ENCODE measurements around the gene HPCA. TPM values are rescaled to one million over a fixed set of nuclear protein-coding genes. Genes with fewer than 3 reads are reported as not detected.

The HPCA gene
- total RNA-seq, result 1 to 10 TPM; 1.6 to 3.0 TPM

DNA sequence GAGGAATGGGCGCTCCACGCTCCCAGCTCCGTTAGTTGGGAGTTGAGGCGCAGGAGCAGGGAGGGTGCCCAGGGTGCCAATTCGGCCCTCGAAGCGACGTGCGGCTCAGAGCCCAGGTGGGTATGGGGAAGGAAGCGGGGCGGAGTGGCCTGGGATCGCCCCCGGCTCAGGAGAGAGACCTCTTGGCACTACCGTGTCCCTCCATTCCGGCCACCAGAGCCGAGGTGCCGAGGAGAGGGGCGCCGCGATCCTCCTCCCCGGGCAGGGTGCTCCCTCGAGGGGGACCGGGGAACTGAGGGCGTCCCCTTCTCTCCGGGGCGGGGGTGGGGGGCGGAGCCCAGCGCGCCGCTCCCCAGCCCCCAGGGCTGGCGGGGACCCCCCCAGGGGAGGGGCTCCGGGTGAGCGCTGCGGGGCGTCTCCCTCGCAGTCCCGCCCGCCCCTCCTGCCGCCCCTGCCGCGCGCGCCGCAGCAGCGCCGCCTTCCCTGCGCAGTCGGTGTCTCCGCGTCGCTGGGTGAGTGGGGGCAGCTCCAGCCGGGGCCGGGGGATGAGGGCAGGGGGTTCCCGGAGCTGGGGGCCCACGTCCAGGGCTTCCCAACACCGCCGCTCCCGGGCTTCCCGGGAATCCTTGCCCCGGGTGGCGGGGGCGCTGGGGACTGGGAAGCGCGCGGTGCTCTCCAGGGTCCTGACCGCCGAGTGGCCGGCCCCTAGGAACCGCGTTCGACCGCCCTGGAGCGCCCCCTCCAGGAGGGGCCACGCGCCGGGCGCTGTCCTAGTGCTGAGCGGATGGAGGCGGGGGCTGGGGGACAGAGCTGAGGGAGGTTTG, at the start of gene HPCA:
TSS of gene HPCA (plus strand) at position 488 of the 824 bp plus-strand sequence. CDS start 2,408 bp downstream, outside the sequence.
- H3K9me3 ChIP-seq, result no peaks in the 10 kb centered on the region
- H3K36me3 ChIP-seq, result no peaks in the 10 kb centered on the region
- peak within 1 kb of the TSS; percentile 13 for H3K4me3 ChIP-seq
- TF ChIP-seq, protein P1, sequence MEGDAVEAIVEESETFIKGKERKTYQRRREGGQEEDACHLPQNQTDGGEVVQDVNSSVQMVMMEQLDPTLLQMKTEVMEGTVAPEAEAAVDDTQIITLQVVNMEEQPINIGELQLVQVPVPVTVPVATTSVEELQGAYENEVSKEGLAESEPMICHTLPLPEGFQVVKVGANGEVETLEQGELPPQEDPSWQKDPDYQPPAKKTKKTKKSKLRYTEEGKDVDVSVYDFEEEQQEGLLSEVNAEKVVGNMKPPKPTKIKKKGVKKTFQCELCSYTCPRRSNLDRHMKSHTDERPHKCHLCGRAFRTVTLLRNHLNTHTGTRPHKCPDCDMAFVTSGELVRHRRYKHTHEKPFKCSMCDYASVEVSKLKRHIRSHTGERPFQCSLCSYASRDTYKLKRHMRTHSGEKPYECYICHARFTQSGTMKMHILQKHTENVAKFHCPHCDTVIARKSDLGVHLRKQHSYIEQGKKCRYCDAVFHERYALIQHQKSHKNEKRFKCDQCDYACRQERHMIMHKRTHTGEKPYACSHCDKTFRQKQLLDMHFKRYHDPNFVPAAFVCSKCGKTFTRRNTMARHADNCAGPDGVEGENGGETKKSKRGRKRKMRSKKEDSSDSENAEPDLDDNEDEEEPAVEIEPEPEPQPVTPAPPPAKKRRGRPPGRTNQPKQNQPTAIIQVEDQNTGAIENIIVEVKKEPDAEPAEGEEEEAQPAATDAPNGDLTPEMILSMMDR (IDR thresholded peaks at IDR 0.05), result no peak
- peaks cover 17% of the 10 kb centered on the region for H3K27me3 ChIP-seq
- no peak within 1 kb of the TSS for H3K27ac ChIP-seq
- no peak within 1 kb of the TSS for H3K9ac ChIP-seq (ENCODE audit: low read depth in 2 of 2, low read length in 2 of 2)
- H3K4me1 ChIP-seq, result no peaks in the 10 kb centered on the region
- intact Hi-C loops (cut with DNase I), result no loop called here
- peak; percentile 60 for DNase-seq

DNA sequence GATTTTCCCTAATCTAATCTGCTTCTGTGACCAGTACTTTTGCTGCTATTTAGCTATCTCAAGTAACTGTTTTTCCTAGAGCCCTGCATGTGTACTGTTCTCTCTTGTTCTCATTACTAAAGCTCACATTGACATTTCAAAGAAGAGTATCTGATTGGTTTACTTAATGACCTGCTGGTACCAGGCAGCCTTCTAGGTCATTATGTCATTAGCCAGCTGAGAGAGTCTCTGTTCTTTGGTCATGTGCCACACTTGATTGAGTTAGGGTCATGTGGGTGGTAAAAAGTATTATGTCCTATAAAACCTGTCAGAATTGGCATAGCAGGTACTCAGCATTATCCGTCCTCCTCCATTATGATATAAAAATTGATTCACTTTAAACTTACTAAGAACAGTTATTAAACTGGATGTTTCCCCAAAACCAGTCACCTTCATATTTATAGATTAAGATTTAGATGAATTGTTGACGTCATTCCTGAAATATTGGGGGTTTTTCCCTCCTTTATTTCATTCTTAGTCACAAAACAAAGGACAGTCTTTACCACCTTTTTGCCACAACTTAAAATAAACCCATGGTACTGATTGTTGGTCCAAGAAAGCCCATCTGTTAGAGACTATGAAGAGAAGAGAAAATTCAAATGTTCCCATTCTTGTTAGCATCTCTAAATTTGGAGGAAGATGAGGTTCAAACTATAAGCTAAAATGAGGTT, 37.8 kb upstream of the HPCA start:
- no peaks in the 10 kb centered on the region for H3K9me3 ChIP-seq
- H3K9ac ChIP-seq (ENCODE audit: low read depth in 2 of 2, low read length in 2 of 2), result no peak overlapping the region
- no peak overlapping the region for H3K27ac ChIP-seq
- H3K4me1 ChIP-seq, result no peaks in the 10 kb centered on the region
- intact Hi-C loops (cut with DNase I), result no loop called here
- DNase-seq, result no peak
- H3K4me3 ChIP-seq, result no peak overlapping the region
- no peaks in the 10 kb centered on the region for H3K27me3 ChIP-seq
- TF ChIP-seq, protein P1 (IDR thresholded peaks at IDR 0.05), result no peak
- H3K36me3 ChIP-seq, result no peaks in the 10 kb centered on the region

DNA sequence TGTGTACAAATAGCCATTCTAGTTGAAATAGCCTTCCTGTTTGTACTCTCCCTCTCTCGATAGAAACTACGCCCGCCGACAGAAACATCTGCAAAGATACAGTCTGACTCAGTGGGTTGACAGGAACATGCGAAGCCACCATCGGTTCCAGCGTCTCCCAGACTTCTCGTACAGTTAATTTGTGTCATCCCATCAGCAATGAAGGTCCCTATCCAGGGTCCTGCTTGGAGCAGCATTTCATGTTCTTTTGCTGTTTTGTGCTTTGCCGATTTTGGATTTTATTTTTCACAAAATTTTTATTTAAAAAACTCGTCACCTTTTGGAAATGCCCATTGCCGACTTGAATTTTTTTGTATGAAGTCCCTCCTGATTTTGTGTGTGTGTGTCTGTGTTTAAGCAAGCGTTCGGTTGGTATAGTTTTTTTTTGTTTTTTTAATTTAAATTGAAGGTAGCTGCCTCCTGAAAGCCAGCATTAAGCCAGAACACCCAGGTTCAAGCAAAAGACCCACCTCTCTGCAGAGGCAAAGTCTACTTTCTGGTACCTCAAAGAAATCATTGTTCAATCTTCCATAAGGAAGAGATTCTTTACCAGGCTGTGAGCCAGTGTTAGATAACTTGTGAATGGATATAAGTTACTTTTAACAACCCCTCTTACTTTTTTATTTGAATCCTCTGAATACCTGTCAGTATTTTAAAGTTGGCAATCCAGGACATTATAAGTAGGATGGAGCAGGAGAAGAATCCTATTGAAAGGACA, 30.3 kb upstream of the HPCA start:
- TF ChIP-seq, protein P1 (IDR thresholded peaks at IDR 0.05), result no peak
- DNase-seq, result no peak

DNA sequence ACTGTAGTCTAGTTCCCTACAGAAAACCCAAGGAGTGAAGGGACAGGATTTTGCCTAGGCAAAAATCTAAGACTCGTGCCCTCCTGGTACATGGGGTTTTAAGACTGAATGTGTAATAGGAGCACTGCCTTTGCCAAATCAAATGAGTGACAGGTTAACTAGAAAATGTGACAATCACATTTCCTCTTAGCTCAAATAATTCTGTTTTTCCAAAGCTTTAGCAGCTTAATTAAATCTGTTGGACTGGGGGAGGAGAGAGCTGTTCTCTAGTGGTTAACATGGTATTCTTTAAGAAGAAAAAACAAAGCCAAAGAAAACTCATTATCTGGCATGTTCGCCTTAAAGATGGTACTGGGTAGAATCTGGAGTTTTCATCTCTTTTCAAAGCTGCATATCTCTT, 28.2 kb upstream of the HPCA start:
- H3K9me3 ChIP-seq, result no peaks in the 10 kb centered on the region
- H3K4me3 ChIP-seq, result no peak overlapping the region
- H3K9ac ChIP-seq (ENCODE audit: low read depth in 2 of 2, low read length in 2 of 2), result no peak overlapping the region
- H3K36me3 ChIP-seq, result no peaks in the 10 kb centered on the region
- no peak overlapping the region for H3K27ac ChIP-seq
- H3K27me3 ChIP-seq, result no peaks in the 10 kb centered on the region
- no peak for DNase-seq
- TF ChIP-seq, protein P1 (IDR thresholded peaks at IDR 0.05), result no peak
- H3K4me1 ChIP-seq, result no peaks in the 10 kb centered on the region
- intact Hi-C loops (cut with DNase I), result no loop called here

More for the DNA sequence above, 30.3 kb upstream of the HPCA start:
- Histone ChIP-seq H3K9ac (ENCODE audit: low read depth in 2 of 2, low read length in 2 of 2) (no peak overlapping the region), H3K4me3 (no peak overlapping the region), H3K36me3 (no peaks in the 10 kb centered on the region), H3K9me3 (no peaks in the 10 kb centered on the region), H3K4me1 (no peaks in the 10 kb centered on the region), H3K27me3 (no peaks in the 10 kb centered on the region), H3K27ac (no peak overlapping the region)
- intact Hi-C loops (cut with DNase I), result no loop called here

DNA sequence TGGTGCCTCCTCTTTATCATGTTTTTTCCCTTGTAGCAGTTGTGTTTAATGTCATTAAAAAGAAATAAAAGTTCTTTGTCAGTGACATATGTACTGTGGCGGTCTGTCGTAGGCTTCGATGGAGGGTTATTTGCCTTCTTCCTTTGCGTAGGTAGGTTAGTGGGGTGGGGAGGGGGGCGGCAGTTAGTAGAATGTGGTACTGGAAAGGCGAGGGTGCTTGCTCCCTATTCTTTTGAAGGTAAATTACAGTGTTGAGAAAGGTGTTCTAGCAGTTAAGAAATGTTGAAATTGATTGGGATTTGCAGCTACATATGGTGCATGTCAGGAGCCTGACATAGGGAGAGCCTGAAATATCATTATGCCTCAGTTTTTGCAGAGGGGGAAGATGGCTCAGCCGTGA, 27.5 kb upstream of the HPCA start:
- Histone ChIP-seq H3K36me3 (no peaks in the 10 kb centered on the region), H3K4me1 (no peaks in the 10 kb centered on the region), H3K27me3 (no peaks in the 10 kb centered on the region), H3K27ac (no peak overlapping the region), H3K4me3 (no peak overlapping the region), H3K9ac (ENCODE audit: low read depth in 2 of 2, low read length in 2 of 2) (no peak overlapping the region), H3K9me3 (no peaks in the 10 kb centered on the region)
- intact Hi-C loops (cut with DNase I), result no loop called here
- DNase-seq, result no peak
- TF ChIP-seq, protein P1 (IDR thresholded peaks at IDR 0.05), result no peak

All from colonic mucosa (tissue), 4 donors.